Measurements from ENCODE around the gene DUSP14. TPM values are rescaled to one million over a fixed set of nuclear protein-coding genes. Genes with fewer than 3 reads are reported as not detected.

Gene DUSP14
- total and polyA plus RNA-seq, 2 of the 8 experiments (the other 6 are each of a cell fraction or from before 2014, with no cell fraction given), result 22.1 to 37.9 TPM

DNA sequence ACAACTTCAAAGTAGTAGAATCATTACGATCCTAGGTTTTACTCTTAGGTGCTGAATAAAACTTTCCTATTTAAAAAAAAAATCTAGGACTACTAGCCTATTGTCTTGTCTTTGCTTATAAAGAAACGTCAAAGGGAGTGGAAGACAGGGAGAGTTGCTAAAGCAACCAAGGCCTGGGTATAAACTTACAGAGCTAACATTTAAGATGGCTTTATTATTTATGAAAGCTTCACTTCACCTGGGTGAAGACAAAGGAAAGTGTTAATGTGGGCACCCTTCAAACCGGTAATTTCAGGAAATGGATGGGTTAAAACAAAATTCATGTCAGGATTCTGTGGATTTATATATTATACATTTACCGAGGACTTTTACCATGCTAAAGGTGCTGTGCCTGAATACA, 2.5 kb downstream of the DUSP14 start:
- Histone ChIP-seq H2BK12ac (ENCODE audit: low read depth, low read length) (no peak overlapping the region), H3K23me2 (ENCODE audit: low read depth, low read length) (peaks cover 11% of the 10 kb centered on the region), H2AK5ac (ENCODE audit: low read depth, low read length) (no peak overlapping the region), H4K20me1 (replicated peaks in 1 of 2; ENCODE audit: control insufficient read depth in 1 of 2, insufficient read depth in 2 of 2, low read length in 2 of 2) (peaks cover 0 to 3% of the 10 kb centered on the region in 2 experiments), H3K9ac (replicated peaks in 1 of 4; ENCODE audit: extremely low read depth in 1 of 4, low read depth in 3 of 4, low read length in 3 of 4) (no peak overlapping the region), H4K8ac (ENCODE audit: extremely low read depth, insufficient read depth, low read length) (no peak overlapping the region), H3K27ac (ENCODE audit: low read depth, low read length) (no peak overlapping the region), H2AFZ (ENCODE audit: low read length) (no peak overlapping the region), H4K91ac (replicated peaks; ENCODE audit: insufficient read length, low read length) (no peak overlapping the region), H3K14ac (ENCODE audit: insufficient read length) (no peak overlapping the region), H3K18ac (ENCODE audit: extremely low read depth, low read length) (no peak overlapping the region), H3K56ac (replicated peaks; ENCODE audit: insufficient read length, low read depth, low read length) (no peak overlapping the region), H3K9me3 (ENCODE audit: insufficient read depth in 2 of 2, low read depth in 1 of 2, low read length in 1 of 2) (no peaks in the 10 kb centered on the region), H2BK15ac (ENCODE audit: low read length) (no peak overlapping the region), H3K4me2 (ENCODE audit: insufficient read depth in 1 of 2, low read depth in 2 of 2, low read length in 2 of 2) (no peak overlapping the region; a peak in 1 of 4 replicates), H3K79me2 (ENCODE audit: control insufficient read depth in 1 of 2, insufficient read depth in 2 of 2, low read length in 2 of 2) (peaks cover 0 to 51% of the 10 kb centered on the region in 2 experiments; a peak in 2 of 4 replicates), H3K4me1 (replicated peaks in 1 of 4; ENCODE audit: control insufficient read depth in 3 of 4, insufficient read depth in 4 of 4, low read length in 3 of 4) (peaks cover 13 to 21% (median 15%) of the 10 kb centered on the region in 4 experiments), H3K4me3 (ENCODE audit: extremely low read depth in 1 of 4, insufficient read depth in 2 of 4, low read depth in 3 of 4, low read length in 4 of 4) (peak overlapping the region in 1 of 4 experiments; percentile 81; a peak in 1 of 8 replicates), H3K4ac (replicated peaks; ENCODE audit: insufficient read length, low read depth, low read length) (no peak overlapping the region), H2BK120ac (replicated peaks; ENCODE audit: low read depth, low read length) (no peak overlapping the region), H2BK20ac (ENCODE audit: low read length) (no peak overlapping the region), H3K36me3 (ENCODE audit: control insufficient read depth in 2 of 4, insufficient read depth in 4 of 4, low read length in 3 of 4) (no peaks in the 10 kb centered on the region), H3K79me1 (ENCODE audit: low read depth, low read length) (peaks cover 2% of the 10 kb centered on the region; the same call in 1 of the 2 replicates), H4K5ac (ENCODE audit: insufficient read length, low read depth, low read length) (no peak overlapping the region), H3K23ac (ENCODE audit: insufficient read length) (no peak overlapping the region), H2BK5ac (ENCODE audit: low read depth, low read length) (no peak overlapping the region), H3K27me3 (replicated peaks in 1 of 4; ENCODE audit: control insufficient read depth in 3 of 4, extremely low read depth in 1 of 4, insufficient read depth in 3 of 4, low read length in 3 of 4) (peaks cover 0 to 3% (median 0%) of the 10 kb centered on the region in 4 experiments; a peak in 4 of 7 replicates)
- TF ChIP-seq POLR2A (IDR thresholded peaks at IDR 0.05; ENCODE audit: control extremely low read depth in 1 of 2, low read depth in 2 of 2, low read length in 2 of 2) (no peak), EZH2 (IDR thresholded peaks at IDR 0.05; ENCODE audit: low read depth, low read length, severe bottlenecking) (no peak)
- TF ChIP-seq, protein P1, sequence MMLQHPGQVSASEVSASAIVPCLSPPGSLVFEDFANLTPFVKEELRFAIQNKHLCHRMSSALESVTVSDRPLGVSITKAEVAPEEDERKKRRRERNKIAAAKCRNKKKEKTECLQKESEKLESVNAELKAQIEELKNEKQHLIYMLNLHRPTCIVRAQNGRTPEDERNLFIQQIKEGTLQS (IDR thresholded peaks at IDR 0.05; ENCODE audit: insufficient read depth, low read depth, low read length), result no peak
- POLR2A ChIA-PET (ENCODE audit: partially characterized antibody), result interaction anchor here (0.6 to 0.8 kb wide), 2 partner anchors 15 to 1644 kb away, joined by 4 to 5 read pairs; no protein-coding TSS in a partner anchor
- WGBS, 2 experiments (ENCODE audit: extremely low coverage in 1 of 2, insufficient coverage in 1 of 2, insufficient read length in 1 of 2, insufficient replicate concordance in 2 of 2, low coverage in 1 of 2, low lambda C conversion rate in 2 of 2, missing lambda C conversion rate in 1 of 2), result 76% methylated on average over 4 of the region's 4 CpGs; no CpG with 5 or more reads in 1 of the 2 experiments
- FAIRE-seq, result no peak
- DNase-seq (ENCODE audit: low read depth in 1 of 2, low spot score in 2 of 2), result no peak
- CTCF ChIA-PET (ENCODE audit: partially characterized antibody), result interaction anchor here (1.0 to 1.6 kb wide), 2 partner anchors 10 to 116 kb away, joined by 3 to 4 read pairs; partner anchors contain the start of gene C17orf78
